Mesothelial cell of epicardium (in vitro differentiated cells): Measurements from ENCODE around the gene PLEKHA6. TPM values are rescaled to one million over a fixed set of nuclear protein-coding genes. Genes with fewer than 3 reads are reported as not detected.

Source experiments
- DNase-seq, 2 experiments: peaks; one replicate each; pipeline ENCODE4 v3.0.0; 2021; ENCODE audit warnings: low spot score in 2 of 2; ENCODE audit not compliant: unreplicated experiment in 2 of 2
- H3K27ac Mint-ChIP-seq: 2 replicates; pipeline ENCODE4 v1.8.0; 2021; ENCODE audit warnings: mixed read lengths
- H3K27me3 Mint-ChIP-seq: 2 replicates; pipeline ENCODE4 v1.8.0; 2021; ENCODE audit warnings: low read depth, mixed read lengths
- H3K36me3 Mint-ChIP-seq: 2 replicates; pipeline ENCODE4 v1.8.0; 2021; ENCODE audit warnings: mixed read lengths
- H3K4me1 Mint-ChIP-seq: 2 replicates; pipeline ENCODE4 v1.8.0; 2021; ENCODE audit warnings: mixed read lengths
- H3K4me3 Mint-ChIP-seq: 2 replicates; pipeline ENCODE4 v1.8.0; 2021; ENCODE audit warnings: mild to moderate bottlenecking, moderate library complexity, mixed read lengths
- H3K9me3 Mint-ChIP-seq: 2 replicates; pipeline ENCODE4 v1.8.0; 2021; ENCODE audit warnings: mixed read lengths
- total RNA-seq: library from RNA; stranded (reverse); gene quantifications from 3 replicates; pipeline ENCODE4 v1.2.1, GENCODE V29; 2021
- TF ChIP-seq, protein P1 (sequence below): fragments of 200-600 bp; sonication (generic); IDR thresholded peaks from one replicate; pipeline ENCODE4 v1.5.0; 2021; ENCODE audit warnings: antibody characterized with exemption; ENCODE audit not compliant: unreplicated experiment

Gene PLEKHA6
- total RNA-seq, 1 donor from 2014 or later = 29.7 TPM

DNA sequence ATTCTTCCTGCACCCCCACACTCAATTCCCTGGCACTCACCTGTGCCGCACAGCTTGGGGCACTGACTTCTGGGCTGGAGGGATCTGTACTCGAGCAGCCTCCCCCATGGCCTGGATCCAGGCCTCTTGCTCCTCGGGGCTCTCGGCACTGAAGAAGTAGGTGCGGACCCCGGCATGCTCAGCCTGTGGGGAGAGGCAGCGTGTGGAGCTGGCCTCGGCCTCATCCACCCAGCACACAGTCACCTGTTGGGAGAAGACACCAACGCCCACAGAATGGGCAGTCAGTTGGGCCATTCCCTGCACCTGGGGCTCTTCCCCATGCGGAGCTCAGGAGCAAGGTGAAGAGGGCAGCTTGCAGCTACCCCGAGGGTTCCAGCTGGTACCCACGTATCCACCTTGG, 98.5 kb downstream of the PLEKHA6 start:
- peaks cover 14% of the 10 kb centered on the region for H3K4me1 Mint-ChIP-seq
- H3K9me3 Mint-ChIP-seq = no peaks in the 10 kb centered on the region
- H3K4me3 Mint-ChIP-seq = no peak overlapping the region
- TF ChIP-seq, protein P1, sequence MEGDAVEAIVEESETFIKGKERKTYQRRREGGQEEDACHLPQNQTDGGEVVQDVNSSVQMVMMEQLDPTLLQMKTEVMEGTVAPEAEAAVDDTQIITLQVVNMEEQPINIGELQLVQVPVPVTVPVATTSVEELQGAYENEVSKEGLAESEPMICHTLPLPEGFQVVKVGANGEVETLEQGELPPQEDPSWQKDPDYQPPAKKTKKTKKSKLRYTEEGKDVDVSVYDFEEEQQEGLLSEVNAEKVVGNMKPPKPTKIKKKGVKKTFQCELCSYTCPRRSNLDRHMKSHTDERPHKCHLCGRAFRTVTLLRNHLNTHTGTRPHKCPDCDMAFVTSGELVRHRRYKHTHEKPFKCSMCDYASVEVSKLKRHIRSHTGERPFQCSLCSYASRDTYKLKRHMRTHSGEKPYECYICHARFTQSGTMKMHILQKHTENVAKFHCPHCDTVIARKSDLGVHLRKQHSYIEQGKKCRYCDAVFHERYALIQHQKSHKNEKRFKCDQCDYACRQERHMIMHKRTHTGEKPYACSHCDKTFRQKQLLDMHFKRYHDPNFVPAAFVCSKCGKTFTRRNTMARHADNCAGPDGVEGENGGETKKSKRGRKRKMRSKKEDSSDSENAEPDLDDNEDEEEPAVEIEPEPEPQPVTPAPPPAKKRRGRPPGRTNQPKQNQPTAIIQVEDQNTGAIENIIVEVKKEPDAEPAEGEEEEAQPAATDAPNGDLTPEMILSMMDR = no peak
- no peak for DNase-seq
- no peak overlapping the region for H3K27ac Mint-ChIP-seq
- peaks cover 18% of the 10 kb centered on the region for H3K36me3 Mint-ChIP-seq
- no peaks in the 10 kb centered on the region for H3K27me3 Mint-ChIP-seq

- no peak overlapping the region for H3K27ac Mint-ChIP-seq
- H3K4me1 Mint-ChIP-seq = peaks cover 14% of the 10 kb centered on the region
- DNase-seq = no peak
- H3K4me3 Mint-ChIP-seq = no peak overlapping the region
- peaks cover 20% of the 10 kb centered on the region for H3K36me3 Mint-ChIP-seq
- no peaks in the 10 kb centered on the region for H3K27me3 Mint-ChIP-seq
- TF ChIP-seq, protein P1 = no peak
- no peaks in the 10 kb centered on the region for H3K9me3 Mint-ChIP-seq
Measured at GRCh38 chr1:204260601-204261197, 99.0 kb downstream of the PLEKHA6 start.

DNA sequence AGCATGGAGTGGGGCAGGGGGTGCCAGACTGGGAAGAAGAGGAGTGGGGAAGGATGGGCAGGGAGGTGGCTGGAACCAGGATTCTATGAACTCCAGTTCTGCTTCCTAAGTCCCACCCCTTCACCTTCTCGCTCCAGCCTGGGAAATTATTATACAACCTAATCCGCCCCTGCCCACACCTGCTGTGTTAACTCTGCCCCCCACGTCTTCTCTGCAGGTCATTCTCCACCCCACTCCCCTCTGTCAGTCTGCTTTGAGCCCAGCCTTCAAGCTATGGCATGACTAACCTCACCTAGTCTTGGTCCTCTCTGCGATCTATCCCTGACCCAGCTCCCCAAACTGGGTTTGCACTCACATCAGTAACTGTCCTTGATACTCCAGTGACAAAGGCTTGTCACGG, 99.9 kb downstream of the PLEKHA6 start:
- Mint-ChIP-seq H3K27ac (no peak overlapping the region), H3K27me3 (no peaks in the 10 kb centered on the region), H3K4me1 (peaks cover 14% of the 10 kb centered on the region), H3K9me3 (no peaks in the 10 kb centered on the region), H3K36me3 (peaks cover 18% of the 10 kb centered on the region), H3K4me3 (no peak overlapping the region)
- no peak for DNase-seq
- TF ChIP-seq, protein P1 = no peak

GRCh38 chr1:204259196-204259595, 100.5 kb downstream of the PLEKHA6 start:
- Mint-ChIP-seq H3K4me3 (no peak overlapping the region), H3K27me3 (no peaks in the 10 kb centered on the region), H3K36me3 (peaks cover 18% of the 10 kb centered on the region), H3K4me1 (peaks cover 14% of the 10 kb centered on the region), H3K27ac (no peak overlapping the region), H3K9me3 (no peaks in the 10 kb centered on the region)
- no peak for DNase-seq
- TF ChIP-seq, protein P1 = no peak

DNA sequence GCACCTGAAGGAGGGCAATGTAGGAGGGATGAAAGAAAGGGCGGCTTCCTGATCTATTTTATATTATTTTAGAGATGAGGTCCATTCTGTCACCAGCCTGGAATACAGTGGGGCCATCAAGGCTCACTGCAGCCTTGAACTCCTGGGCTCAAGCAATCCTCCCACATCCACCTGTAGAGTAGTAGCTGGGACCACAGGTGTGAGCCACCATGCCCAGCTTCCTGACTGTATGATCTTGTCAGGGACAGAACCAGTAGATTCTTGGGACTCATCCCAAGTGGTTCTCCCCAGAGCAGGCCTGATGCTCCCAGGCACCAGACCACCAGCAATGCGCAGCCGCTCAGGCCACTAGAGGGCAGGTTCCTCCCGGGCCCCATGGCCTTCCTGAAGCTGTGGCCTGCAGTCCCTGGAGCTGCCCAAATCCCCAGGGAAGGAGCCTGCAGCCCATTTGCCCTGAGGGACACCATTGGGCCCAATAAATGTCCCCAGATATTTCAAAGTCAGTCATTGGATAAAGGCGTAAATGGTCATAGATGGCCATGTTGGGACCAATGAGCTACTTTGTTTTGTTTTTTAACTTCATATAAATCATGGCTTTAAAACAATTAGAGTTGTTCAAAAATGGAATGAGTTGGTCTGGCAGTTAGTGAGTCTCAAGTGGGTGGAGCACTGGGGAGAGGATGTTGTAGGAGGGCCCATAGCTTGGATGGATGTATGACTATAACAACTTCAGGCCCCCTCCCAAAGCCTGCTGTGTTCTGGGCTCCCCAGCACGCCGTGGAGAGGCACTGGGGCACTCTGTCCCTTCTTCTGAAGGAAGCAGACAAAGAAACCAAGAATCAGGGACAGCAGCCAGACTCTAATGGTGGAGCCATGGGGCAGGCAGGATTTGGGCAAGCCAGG, 101.3 kb downstream of the PLEKHA6 start:
- no peaks in the 10 kb centered on the region for H3K9me3 Mint-ChIP-seq
- H3K4me1 Mint-ChIP-seq = peaks cover 9% of the 10 kb centered on the region
- no peak overlapping the region for H3K4me3 Mint-ChIP-seq
- H3K27ac Mint-ChIP-seq = no peak overlapping the region
- DNase-seq = peak in 1 of 2 experiments; percentile 73
- H3K27me3 Mint-ChIP-seq = no peaks in the 10 kb centered on the region
- TF ChIP-seq, protein P1 = peak; percentile 67
- peaks cover 17% of the 10 kb centered on the region for H3K36me3 Mint-ChIP-seq
